Chondrocyte (in vitro differentiated cells): Measurements from ENCODE around the gene MAD1L1. TPM values are rescaled to one million over a fixed set of nuclear protein-coding genes. Genes with fewer than 3 reads are reported as not detected.

Source experiments
- DNase-seq: peaks from one replicate; pipeline ENCODE4 v3.0.0; 2021; ENCODE audit warnings: mixed read lengths, low spot score
- H3K27ac Mint-ChIP-seq: one replicate; pipeline ENCODE4 v1.8.0; 2021; ENCODE audit warnings: mild to moderate bottlenecking, moderate library complexity, mixed read lengths; ENCODE audit not compliant: unreplicated experiment
- H3K27me3 Mint-ChIP-seq: 2 replicates; pipeline ENCODE4 v1.8.0; 2021; ENCODE audit warnings: low read depth, mixed read lengths
- H3K36me3 Mint-ChIP-seq: 2 replicates; pipeline ENCODE4 v1.8.0; 2021; ENCODE audit warnings: low read depth, mixed read lengths
- H3K4me1 Mint-ChIP-seq: 2 replicates; pipeline ENCODE4 v1.8.0; 2021; ENCODE audit warnings: low read depth, mild to moderate bottlenecking, mixed read lengths
- H3K4me3 Mint-ChIP-seq: one replicate; pipeline ENCODE4 v1.8.0; 2021; ENCODE audit warnings: mild to moderate bottlenecking, moderate library complexity, mixed read lengths; ENCODE audit not compliant: unreplicated experiment
- H3K9me3 Mint-ChIP-seq: 2 replicates; pipeline ENCODE4 v1.8.0; 2021; ENCODE audit warnings: low read depth, mixed read lengths
- CTCF ChIP-seq: fragments of 200-600 bp; sonication (generic); IDR thresholded peaks from 2 replicates; pipeline ENCODE4 v1.5.0; 2021; ENCODE audit warnings: antibody characterized with exemption, mild to moderate bottlenecking, moderate library complexity
- total RNA-seq: library from RNA; stranded (reverse); gene quantifications from 3 replicates; pipeline ENCODE4 v1.2.1, GENCODE V29; 2021

The MAD1L1 gene
- total RNA-seq, 1 donor from 2014 or later: 22.7 TPM

- DNase-seq: no peak
- TF ChIP-seq CTCF: no peak
- Mint-ChIP-seq H3K27ac (no peak overlapping the region), H3K9me3 (no peaks in the 10 kb centered on the region), H3K4me3 (no peak overlapping the region), H3K27me3 (no peaks in the 10 kb centered on the region), H3K4me1 (peaks cover 7% of the 10 kb centered on the region), H3K36me3 (peaks cover 13% of the 10 kb centered on the region)
Observed at GRCh38 chr7:2227699-2228098, 5.0 kb downstream of the MAD1L1 start.

GRCh38 chr7:2225830-2226229, 6.9 kb downstream of the MAD1L1 start:
- no peak overlapping the region for H3K27ac Mint-ChIP-seq
- H3K9me3 Mint-ChIP-seq: no peaks in the 10 kb centered on the region

GRCh38 chr7:2225336-2225735, 7.4 kb downstream of the MAD1L1 start:
- Mint-ChIP-seq H3K27ac (no peak overlapping the region), H3K4me1 (no peaks in the 10 kb centered on the region), H3K9me3 (no peaks in the 10 kb centered on the region), H3K27me3 (no peaks in the 10 kb centered on the region), H3K36me3 (peaks cover 19% of the 10 kb centered on the region), H3K4me3 (no peak overlapping the region)
- no peak for TF ChIP-seq CTCF
- DNase-seq: no peak

More at GRCh38 chr7:2225830-2226229, 6.9 kb downstream of the MAD1L1 start:
- DNase-seq: no peak
- Mint-ChIP-seq H3K36me3 (peaks cover 19% of the 10 kb centered on the region), H3K4me3 (no peak overlapping the region), H3K27me3 (no peaks in the 10 kb centered on the region), H3K4me1 (no peaks in the 10 kb centered on the region)
- no peak for TF ChIP-seq CTCF

GRCh38 chr7:2224934-2225333, 7.8 kb downstream of the MAD1L1 start:
- Mint-ChIP-seq H3K4me3 (no peak overlapping the region), H3K4me1 (no peaks in the 10 kb centered on the region), H3K9me3 (no peaks in the 10 kb centered on the region), H3K27ac (no peak overlapping the region), H3K36me3 (peaks cover 19% of the 10 kb centered on the region), H3K27me3 (no peaks in the 10 kb centered on the region)
- DNase-seq: no peak
- no peak for TF ChIP-seq CTCF

GRCh38 chr7:2224491-2224928, 8.2 kb downstream of the MAD1L1 start:
- Mint-ChIP-seq H3K36me3 (peaks cover 18% of the 10 kb centered on the region), H3K4me1 (no peaks in the 10 kb centered on the region), H3K27me3 (no peaks in the 10 kb centered on the region), H3K27ac (no peak overlapping the region), H3K9me3 (no peaks in the 10 kb centered on the region), H3K4me3 (no peak overlapping the region)
- no peak for DNase-seq
- TF ChIP-seq CTCF: no peak
